Uterus (tissue), 4 donors: ENCODE measurements around the gene S100Z. TPM values are rescaled to one million over a fixed set of nuclear protein-coding genes. Genes with fewer than 3 reads are reported as not detected.
"Not testable (repeated sequence)": the region's sequence is repeated elsewhere in the genome, so short reads cannot be mapped to it uniquely, and the experiment has no call there.

Experiments
- DNase-seq, 2 donors: peaks; one replicate each; pipeline ENCODE4 v3.0.0-alpha.2; 2019 to 2020
- H3K27ac ChIP-seq, 2 donors: fragments of 200-600 bp; sonication (generic); 1 replicate in 1 of 2; 2 replicates in 1 of 2; pipeline ENCODE4 v1.5.1; 2016 to 2018
- H3K27me3 ChIP-seq, 2 donors: fragments of 200-600 bp; sonication (generic); one replicate each; pipeline ENCODE4 v1.5.1; 2018 to 2019; ENCODE audit warnings: control low read depth in 1 of 2
- H3K36me3 ChIP-seq, 2 donors: fragments of 200-600 bp; sonication (generic); one replicate each; pipeline ENCODE4 v1.5.1; 2019; ENCODE audit warnings: control low read depth in 1 of 2
- H3K4me1 ChIP-seq, 2 donors: fragments of 200-600 bp; sonication (generic); one replicate each; pipeline ENCODE4 v1.5.1; 2018 to 2019; ENCODE audit warnings: control low read depth in 1 of 2
- H3K4me3 ChIP-seq, 2 donors: fragments of 200-600 bp; sonication (generic); 1 replicate in 1 of 2; 2 replicates in 1 of 2; pipeline ENCODE4 v1.5.1; 2018 to 2019; ENCODE audit warnings: mild to moderate bottlenecking in 1 of 2
- H3K9me3 ChIP-seq, 2 donors: fragments of 200-600 bp; sonication (generic); one replicate each; pipeline ENCODE4 v1.5.1; 2019; ENCODE audit warnings: control low read depth in 1 of 2
- POLR2A ChIP-seq, 2 donors: fragments of 450-650 bp; IDR thresholded peaks; one replicate each; pipeline ENCODE4 v1.6.1; 2016; ENCODE audit warnings: antibody characterized with exemption in 2 of 2, mild to moderate bottlenecking in 1 of 2, moderate library complexity in 1 of 2
- intact Hi-C: fragments of 100-400 bp; cut with DNase I; formaldehyde crosslinking; loops from one replicate; pipeline ENCODE4 v1.15.1; 2023; ENCODE audit warnings: low total_unique reads
- total RNA-seq, 4 donors: library from RNA; depleted of rRNA in 3 of 4; stranded (reverse); fragments of >200 nt in 3 of 4; gene quantifications; one replicate each; pipeline versions ENCODE4 v1.1.0 to v1.2.4, GENCODE V29; 2014 to 2023
- TF ChIP-seq, protein P1 (sequence below), 4 experiments: fragments of 200-600 bp in 2 of 4; fragments of 450-650 bp in 2 of 4; sonication (generic) in 2 of 4; IDR thresholded peaks; one replicate each; pipeline ENCODE4 v1.5.1; 2016 to 2019; ENCODE audit warnings: antibody characterized with exemption in 4 of 4, mild to moderate bottlenecking in 2 of 4, moderate library complexity in 1 of 4
- donor health status: DM: yes; HTN: yes; CAD: no.

The S100Z gene
- total RNA-seq, 4 donors from 2014 or later = 0.35 TPM; not detected in 3

DNA sequence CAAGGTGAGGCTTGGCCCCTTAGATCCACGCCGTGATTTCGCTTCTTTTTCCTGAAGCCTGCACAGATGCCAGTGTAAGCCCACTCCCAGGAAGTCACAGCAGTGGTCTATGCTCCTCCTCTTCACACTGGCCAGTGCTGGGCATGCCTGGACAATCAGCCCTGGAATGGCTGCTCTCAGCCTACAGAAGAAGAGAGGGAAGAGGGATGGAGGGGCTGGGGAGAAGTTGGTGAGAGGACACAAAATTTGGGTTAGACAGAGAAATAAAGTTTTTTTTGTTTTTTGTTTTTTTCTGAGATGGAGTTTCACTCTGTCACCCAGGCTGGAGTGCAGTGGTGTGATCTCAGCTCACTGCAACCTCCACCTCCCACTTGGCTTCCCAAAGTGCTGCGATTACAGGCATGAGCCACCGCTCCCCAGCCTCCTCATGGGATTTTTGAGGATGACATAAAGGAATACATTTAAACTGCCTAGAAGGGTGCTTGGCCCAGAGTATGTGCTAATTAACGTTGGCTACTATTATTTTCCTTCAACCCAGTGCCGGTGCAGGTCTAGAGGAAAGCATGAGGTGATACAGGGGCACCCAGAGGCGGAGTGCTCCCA is 830 bp downstream of the S100Z start:
- H3K36me3 ChIP-seq = no peaks in the 10 kb centered on the region
- no peaks in the 10 kb centered on the region for H3K9me3 ChIP-seq
- no peaks in the 10 kb centered on the region for H3K27me3 ChIP-seq
- no peak overlapping the region for H3K4me3 ChIP-seq
- DNase-seq = no peak
- H3K4me1 ChIP-seq = no peaks in the 10 kb centered on the region
- no peak overlapping the region for H3K27ac ChIP-seq
- intact Hi-C loops = no loop called here
- no peak for TF ChIP-seq POLR2A (IDR thresholded peaks at IDR 0.05)
- TF ChIP-seq, protein P1, sequence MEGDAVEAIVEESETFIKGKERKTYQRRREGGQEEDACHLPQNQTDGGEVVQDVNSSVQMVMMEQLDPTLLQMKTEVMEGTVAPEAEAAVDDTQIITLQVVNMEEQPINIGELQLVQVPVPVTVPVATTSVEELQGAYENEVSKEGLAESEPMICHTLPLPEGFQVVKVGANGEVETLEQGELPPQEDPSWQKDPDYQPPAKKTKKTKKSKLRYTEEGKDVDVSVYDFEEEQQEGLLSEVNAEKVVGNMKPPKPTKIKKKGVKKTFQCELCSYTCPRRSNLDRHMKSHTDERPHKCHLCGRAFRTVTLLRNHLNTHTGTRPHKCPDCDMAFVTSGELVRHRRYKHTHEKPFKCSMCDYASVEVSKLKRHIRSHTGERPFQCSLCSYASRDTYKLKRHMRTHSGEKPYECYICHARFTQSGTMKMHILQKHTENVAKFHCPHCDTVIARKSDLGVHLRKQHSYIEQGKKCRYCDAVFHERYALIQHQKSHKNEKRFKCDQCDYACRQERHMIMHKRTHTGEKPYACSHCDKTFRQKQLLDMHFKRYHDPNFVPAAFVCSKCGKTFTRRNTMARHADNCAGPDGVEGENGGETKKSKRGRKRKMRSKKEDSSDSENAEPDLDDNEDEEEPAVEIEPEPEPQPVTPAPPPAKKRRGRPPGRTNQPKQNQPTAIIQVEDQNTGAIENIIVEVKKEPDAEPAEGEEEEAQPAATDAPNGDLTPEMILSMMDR (IDR thresholded peaks at IDR 0.05) = no peak

DNA sequence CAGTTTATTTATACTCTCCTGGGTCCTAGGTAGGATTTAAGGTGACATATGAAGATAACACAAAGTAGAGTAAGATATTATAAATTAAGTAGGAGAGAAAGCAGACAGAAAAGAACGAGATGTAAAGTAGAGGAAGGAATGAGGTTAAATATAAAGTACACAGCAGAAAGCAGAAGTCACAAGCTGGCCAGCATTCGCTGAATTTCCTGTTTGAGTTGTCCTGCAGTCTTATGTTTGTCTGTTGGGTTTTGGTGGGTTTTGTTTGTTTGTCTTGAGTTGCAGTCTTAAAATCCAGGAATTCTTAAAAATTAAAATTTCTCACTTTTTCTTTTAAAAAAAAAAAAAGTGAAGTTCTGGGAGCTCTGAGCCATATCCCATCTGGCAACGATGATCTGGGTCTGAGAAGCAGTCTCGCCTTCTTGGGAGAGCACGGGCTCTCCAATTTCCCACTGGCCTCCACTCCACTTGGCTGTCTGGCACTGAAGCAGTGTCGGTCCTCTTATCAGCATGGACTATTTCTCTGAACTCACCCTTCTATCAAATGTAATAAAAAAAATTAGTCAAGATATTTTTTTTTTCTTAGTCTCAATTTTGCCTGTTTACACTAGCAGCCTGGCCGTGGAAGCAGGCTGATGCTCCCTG is 2.0 kb downstream of the S100Z start:
- H3K4me3 ChIP-seq = no peak overlapping the region
- no peaks in the 10 kb centered on the region for H3K4me1 ChIP-seq
- H3K9me3 ChIP-seq = no peaks in the 10 kb centered on the region
- no peak overlapping the region for H3K27ac ChIP-seq
- H3K27me3 ChIP-seq = no peaks in the 10 kb centered on the region
- intact Hi-C loops = no loop called here
- DNase-seq = no peak
- TF ChIP-seq, protein P1 (IDR thresholded peaks at IDR 0.05) = no peak
- TF ChIP-seq POLR2A (IDR thresholded peaks at IDR 0.05) = no peak
- H3K36me3 ChIP-seq = no peaks in the 10 kb centered on the region

DNA sequence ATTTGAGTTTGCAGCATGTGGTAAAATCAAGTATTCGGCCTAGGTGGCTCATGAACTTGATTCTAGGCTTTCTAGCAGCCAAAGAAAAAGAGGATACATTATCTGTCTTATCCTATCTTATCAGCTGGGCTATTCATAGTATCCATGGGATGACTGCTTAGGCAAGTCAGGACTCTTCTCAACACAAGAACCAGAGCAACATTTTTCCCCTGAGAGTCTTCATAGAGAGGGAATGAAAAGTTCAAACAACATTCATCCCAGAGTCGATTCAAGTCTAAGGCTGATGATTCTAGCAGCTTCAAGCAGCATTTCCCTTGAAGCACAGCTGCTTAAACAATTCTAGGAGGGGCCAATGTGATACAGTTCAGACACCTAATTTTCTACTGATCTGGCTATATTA is 3.0 kb downstream of the S100Z start:
- Histone ChIP-seq H3K27me3 (no peaks in the 10 kb centered on the region), H3K9me3 (no peaks in the 10 kb centered on the region), H3K4me1 (no peaks in the 10 kb centered on the region), H3K4me3 (no peak overlapping the region), H3K36me3 (no peaks in the 10 kb centered on the region), H3K27ac (no peak overlapping the region)
- intact Hi-C loops = no loop called here
- no peak for TF ChIP-seq POLR2A (IDR thresholded peaks at IDR 0.05)
- TF ChIP-seq, protein P1 (IDR thresholded peaks at IDR 0.05) = no peak
- no peak for DNase-seq

DNA sequence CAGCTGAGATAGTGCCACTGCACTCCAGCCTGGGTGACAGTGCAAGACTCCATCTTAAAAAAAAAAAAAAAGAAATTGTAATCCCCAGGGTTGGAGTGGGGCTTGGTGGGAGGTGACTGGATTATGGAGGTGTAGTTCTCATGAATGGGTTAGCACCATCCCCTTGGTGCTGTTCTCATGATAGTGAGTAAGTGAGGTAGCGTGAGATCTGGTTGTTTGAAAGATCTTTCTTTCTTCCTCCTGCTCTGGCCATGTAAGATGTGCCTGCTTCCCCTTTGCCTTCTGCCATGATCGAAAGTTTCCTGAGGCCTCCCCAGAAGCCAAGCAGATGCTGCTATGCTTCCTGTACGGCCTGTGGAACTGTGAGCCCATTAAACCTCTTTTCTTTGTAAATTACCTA is 3.9 kb downstream of the S100Z start:
- DNase-seq, H3K4me1 ChIP-seq, H3K27me3 ChIP-seq, H3K27ac ChIP-seq, H3K4me3 ChIP-seq, intact Hi-C loops, H3K9me3 ChIP-seq, H3K36me3 ChIP-seq: not testable (repeated sequence)

DNA sequence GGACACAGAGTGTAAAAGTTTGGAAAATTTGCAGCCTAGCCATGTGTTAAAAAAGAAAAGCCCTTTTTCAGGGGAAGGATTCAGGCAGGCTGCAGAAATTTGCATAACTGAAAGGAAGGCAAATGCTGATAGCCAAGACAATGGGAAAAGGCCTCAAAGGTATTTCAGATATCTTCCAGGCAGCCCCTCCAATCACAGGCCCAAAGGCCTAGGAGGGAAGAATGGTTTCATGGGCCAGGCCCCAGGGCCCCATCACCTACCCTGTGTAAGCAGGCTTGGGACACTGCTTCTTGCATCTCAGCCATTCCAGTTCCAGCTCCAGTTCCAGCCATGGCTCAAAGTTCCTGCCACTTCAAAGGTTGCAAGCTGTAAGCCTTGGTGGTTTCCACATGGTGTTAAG is 4.8 kb downstream of the S100Z start:
- Histone ChIP-seq H3K4me3 (no peak overlapping the region), H3K36me3 (no peaks in the 10 kb centered on the region), H3K27ac (no peak overlapping the region), H3K4me1 (no peaks in the 10 kb centered on the region), H3K9me3 (no peaks in the 10 kb centered on the region), H3K27me3 (no peaks in the 10 kb centered on the region)
- intact Hi-C loops = no loop called here
- DNase-seq = no peak
- TF ChIP-seq, protein P1 (IDR thresholded peaks at IDR 0.05) = no peak
- TF ChIP-seq POLR2A (IDR thresholded peaks at IDR 0.05) = no peak

- H3K27ac ChIP-seq, H3K4me3 ChIP-seq, H3K4me1 ChIP-seq, H3K9me3 ChIP-seq, H3K27me3 ChIP-seq, intact Hi-C loops, H3K36me3 ChIP-seq, DNase-seq: not testable (repeated sequence)
These were observed 5.7 kb downstream of the S100Z start for GRCh38 chr5:76855501-76855900.
